NCI-H748 (cell line): ENCODE results near the gene TECR.

ENCODE experiments used
- DNase-seq: peaks from one replicate; lab custom pipeline; 2025; ENCODE audit not compliant: unreplicated experiment; lab: John Stamatoyannopoulos, UW

The TECR gene

DNA sequence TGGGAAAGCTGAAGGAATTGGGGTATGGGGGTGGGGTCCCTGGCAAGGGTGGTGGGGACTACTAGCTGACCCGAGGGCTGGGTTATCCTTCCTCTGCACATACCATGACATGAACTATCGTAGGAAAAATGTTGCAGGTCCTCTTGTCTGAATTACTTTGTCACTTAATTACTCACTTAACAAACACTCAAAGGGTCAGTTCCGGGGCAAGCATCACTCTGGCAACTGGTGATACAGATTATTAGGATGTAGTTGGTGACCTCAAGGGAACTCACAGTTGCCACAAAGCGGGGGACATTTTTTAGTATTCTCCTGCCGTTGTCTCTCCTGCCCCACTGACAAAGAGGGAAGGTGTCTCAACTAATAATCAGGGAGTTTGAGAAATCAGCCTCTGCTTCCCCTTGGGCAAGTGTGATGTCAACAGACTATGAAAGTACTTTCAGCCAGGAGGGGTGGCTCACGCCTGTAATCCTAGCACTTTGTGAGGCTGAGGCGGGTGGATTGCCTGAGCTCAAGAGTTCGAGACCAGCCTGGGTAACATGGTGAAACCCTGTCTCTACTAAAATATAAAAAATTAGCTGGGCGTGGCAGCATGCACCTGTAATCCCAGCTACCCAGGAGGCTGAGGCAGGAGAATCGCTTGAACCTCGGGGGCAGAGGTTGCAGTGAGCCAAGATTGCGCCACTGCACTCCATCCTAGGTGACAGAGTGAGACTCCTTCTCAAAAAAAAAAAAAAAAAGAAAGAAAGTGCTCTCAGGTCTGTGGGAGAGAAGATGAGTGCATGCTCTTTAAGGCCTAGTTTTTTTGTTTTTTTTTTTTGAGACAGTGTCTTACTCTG lies 21.5 kb upstream of the TECR start:
- no peak for DNase-seq

DNA sequence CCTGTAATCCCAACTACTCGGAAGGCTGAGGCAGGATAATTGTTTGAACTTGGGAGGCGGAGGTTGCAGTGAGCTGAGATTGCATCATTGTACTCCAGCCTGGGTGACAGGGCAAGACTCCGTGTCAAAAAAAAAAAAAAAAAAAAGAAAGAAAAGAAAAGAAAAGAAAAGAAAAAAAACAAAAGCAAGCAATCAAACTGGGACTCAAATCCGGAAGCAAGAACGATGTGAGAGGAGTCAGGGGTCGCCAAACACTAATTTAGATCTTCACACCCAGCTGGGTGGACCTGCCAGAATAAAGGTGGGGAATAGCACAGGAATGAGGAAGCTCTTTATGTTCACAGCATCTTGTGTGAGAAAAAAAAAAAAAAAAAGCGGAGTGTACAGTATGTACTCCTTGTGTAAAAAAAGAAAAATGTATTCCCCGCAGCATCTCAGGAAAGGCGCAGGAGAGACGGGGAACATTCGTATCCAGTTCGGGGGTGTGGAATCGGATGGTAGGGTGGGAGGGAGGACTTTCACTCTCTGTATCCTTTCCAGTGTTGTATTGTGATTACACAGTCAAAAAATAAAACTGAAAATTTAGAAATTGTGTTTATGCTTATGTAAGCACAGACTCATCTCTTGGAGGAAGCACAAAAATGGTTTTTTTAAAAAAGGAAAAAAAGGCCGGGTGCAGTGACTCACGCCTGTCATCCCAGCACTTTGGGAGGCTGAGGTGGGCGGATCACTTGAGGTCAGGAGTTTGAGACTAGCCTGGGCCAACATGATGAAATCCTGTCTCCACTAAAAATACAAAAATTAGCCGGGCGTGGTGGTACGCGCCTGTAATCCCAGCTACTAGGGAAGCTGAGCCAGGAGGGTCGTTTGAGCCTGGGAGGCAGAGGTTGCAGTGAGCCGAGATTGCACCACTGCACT lies 18.8 kb upstream of the TECR start:
- no peak for DNase-seq

DNA sequence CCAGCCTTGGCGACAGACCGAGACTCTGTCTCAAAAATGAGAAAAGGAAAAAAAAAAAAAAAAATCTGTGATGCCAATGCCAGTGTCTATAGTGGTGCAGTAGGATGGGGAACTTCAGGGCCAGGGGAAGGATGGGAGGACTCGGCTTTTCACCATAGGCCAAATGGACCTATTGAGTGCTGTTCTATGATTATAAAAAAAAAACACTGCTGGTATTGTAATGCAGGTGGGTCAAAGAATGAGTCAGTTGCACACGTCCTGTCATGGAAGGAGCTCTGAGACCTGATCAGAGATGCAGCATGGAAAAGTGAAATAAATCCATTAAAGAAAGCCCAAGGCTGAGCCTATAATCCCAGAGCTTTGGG lies 18.2 kb upstream of the TECR start:
- no peak for DNase-seq

DNA sequence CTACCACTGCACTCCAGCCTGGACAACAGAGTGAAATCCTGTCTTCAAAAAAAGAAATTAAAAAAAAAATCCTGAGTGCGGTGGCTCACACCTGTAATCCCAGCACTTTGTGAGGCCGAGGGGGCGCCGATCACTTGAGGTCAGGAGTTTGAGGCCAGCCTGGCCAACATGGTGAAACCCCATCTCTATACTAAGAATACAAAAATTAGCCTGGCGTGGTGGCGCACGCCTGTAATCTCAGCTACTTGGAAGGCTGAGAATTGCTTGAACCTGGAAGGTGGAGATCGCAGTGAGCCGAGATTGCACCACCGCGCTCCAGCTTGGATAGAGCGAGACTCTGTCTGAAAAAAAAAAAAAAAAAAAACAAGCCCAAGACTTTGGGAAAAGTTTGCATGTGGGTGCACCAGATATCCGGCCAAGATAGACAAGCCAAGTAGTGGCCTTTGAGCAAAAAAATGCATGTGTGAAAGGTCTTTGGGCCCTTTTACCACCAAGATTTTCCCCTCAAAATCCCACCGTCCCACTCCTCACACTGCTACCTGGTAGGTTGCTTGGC lies 16.9 kb upstream of the TECR start:
- no peak for DNase-seq

DNA sequence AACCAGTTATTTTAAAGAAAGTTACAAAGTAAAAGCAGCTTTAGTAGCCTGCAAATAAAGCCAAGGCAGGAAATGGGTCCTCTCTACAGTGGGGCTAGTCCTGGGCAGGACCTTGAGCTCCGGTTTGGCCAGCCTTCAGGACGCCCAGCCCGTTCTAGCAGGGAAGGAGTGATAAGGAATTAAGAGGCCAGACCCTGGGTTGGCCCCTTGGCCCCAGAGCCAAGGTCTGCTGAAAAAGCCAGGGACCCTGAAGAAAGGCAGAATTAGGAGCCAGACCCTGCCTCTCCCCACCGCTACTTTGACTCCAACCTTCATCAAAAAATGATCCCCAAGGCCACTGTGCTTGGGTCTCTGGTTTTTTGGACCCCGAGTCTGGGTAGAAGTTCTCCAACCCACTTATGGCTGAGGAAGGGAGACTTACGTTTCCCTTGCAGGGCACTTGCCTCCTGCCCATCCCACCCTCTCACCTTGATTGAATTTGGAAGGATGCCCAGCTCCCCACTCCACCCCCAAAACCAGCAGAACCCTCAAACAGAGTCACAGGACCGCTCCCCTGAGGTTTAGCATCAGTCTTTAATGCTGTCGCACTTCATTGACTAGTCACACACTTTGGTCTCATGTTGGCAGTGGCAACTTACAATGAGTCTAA lies 15.1 kb upstream of the TECR start:
- DNase-seq: no peak

DNA sequence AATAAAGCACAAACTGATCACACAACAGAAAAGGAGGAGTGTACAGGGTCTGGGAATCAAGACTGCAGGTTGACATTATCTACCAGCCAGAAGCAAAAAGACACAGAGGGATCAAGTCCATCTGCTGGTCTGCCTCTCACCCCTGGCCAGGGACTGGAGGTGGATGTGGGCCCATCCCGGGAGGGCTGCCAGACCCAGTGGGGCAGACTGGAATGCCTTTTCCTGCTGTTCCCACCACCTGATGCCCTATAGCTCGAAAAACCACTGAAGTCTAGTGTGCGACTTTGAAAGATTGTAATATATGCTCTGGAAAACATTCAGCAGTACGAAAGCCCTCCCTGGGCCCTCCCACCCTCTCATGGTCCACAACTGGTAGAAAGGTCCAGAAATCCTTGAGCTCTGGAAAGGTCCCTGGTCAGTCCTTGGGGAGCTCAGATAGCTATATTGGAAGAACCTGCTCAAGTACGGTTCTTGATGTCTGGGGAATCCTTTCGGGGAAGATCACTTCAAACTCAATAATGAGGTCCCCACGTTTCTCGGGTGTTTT lies 13.8 kb upstream of the TECR start:
- no peak for DNase-seq

DNA sequence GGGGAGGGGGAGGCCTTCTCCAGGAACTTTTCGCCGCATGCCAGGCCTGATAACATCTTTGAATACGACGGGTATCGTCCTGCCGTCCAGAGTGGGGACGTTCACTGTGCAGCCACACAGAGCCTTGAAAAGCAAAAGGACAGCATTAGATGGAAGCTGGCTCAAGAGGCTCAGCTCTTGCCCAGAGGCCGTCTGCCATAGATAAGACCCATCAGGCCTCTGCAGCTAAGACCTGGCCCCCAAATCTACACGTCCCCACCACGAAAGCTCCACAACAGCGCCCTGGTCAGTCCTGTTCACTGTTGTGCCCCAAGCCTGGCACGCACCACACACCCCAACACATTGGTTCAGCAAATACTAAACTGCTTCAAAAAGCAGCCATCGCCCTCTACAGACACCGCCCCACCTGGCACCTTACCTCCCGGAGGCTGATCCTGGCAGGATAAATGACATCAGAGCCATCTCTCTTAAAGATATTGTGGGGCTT lies 13.3 kb upstream of the TECR start:
- no peak for DNase-seq

DNA sequence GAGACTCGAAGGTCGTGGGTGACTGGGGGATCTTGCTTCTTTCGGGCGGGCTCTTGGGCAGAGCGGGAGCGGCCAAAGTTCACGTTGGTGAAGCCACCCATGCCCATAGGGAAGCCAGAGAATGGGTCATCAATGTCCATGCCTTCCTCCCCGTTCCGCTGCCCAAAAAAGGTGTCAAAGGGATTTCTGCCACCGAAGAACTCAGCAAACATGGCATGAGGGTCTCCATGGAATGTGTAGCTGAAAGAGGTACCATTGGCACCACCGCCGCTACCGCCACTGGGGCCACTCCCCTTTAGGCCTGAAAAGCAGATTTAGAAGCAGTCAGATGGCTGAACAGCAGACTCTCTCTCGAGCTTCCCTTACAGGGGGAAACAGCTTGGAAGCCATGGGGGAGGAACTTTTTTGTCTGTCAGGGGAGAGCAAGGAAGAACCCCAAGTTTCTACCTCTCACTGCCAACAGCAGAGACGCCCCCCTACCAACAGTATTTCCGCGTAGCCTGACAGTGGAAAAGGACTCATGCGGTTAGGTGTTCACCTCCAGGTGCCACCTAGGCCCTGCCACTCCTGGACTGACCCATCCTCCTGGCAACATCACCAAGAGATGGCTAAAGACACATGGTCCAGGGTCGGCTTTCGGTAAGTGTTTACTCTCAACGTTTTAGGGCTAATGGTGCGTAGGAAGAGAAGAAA lies 12.5 kb upstream of the TECR start:
- no peak for DNase-seq

DNA sequence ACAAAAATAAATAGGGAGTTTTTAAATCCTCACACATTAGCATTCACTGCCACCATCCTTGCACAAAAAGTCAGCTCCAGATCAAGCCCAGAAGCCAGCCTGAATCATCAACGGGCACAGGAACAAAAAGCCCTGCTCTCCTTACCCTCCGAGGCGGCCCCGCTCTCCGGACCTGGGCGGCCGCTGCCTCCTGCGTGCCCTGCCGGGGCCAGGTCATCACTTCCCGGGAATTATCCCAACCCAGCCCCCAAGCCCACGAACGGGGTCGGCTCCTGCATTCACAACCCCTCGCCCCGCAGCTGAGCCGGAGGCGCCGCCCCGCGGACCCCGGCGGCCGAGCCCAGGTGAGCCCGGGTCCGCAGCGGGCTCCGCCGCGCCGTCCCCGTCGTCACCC lies 12.0 kb upstream of the TECR start:
- DNase-seq: peak; percentile 35

DNA sequence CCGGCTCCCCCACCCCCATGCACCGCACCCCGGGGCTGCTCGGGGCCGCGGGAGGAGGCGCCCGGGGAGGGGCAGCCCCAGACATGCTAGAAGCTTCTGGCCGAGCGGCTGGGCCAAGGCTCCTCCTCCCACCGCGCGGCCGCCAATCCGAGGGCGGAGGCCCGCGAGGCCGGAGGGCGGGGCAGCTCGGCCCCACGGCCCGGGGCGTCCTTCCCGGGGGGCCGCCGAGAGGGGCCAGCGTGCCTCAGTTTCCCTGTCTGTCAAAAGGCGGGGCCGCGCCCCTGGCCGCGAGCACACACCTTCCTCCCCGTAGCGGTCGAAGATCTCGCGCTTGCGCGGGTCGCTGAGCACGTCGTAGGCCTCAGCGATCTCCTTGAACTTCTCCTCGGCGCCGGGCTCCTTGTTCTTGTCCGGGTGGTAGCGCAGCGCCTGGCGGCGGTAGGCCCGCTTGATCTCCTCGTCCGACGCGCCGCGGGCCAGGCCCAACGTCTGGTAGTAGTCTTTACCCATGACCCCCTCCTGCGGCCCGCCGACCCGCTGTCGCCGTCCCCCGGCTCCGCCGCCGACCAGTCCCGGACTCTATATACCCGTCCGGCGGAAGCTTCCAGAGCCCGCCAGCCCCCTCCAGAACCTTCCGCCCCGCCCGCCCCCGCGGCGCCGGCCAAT lies 11.4 kb upstream of the TECR start, which contains the start of gene DNAJB1:
DNAJB1 (minus strand) TSS at position 558 of the 666 bp plus-strand sequence; CDS start at position 510, 48 bp downstream.
- peak; percentile 62 for DNase-seq

DNA sequence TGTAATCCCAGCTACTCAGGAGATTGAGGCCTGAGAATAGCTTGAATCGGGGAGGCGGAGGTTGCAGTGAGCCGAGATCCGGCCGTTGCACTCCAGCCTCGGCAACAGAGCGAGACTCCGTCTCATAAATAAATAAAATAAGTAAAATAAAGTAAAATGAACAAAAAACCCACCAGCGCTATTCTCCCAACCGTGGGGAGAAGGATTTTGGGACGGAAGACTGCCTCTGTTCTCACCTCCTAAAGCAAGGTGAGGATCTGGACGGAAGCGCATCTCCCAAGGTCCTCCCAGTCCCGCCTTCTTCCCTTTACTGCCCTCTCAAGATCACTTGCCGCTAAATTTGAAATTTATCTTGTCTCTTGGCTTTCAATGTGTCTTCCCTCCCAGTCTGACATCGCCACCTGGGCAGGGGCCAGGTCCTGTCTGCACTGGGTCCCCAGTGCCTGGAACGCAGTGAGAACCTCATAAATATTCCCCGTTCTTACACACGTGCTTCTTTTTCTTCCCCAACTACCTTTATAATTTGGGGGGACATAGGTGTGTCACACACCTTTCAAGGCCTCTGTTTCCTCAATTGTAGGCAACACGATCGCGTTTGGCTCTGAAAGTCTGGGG lies 10.0 kb upstream of the TECR start:
- no peak for DNase-seq

DNA sequence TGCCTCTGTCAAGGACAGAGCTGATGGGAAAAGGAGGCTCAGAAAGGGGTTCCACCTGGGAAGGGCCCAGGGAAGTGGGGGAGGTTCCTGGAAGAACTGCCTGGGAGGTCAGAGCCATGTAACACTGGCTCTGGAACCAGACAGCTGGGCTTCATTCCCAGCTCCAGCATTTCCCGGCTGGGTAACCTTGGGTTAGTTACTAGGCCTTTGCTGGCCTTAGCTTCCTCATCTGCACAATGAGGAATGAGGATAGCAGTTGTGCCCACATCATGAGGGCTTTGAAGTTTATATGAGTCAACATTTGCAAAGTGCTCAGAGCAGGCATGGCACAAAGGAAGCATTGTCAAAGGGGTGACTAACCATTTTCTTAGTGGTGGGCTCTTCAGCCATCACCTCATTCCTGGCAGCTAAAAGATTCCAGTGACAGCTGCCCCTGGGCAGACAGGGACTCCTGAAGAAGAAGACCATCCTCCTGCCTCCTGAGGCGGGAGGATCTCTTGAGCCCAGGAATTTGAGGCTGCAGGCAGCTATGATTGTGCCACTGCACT lies 9.5 kb upstream of the TECR start:
- no peak for DNase-seq

DNA sequence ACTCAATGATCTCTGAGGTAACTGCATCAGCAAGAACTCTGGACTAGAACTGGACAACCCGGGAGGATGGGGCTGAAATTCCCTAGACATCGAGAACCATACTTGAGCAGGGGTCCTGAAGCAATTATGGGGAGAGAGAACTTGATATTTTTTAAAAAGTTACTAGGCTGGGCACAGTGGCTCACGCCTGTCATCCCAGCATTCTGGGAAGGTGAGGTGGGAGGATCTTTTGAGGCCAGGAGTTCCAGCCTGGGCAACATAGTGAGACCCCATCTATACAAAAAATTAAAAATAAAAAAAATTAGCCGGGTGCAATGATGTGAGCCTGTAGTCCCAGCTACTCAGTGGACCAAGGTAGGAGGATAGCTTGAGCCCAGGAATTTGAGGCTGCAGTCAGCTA lies 8.9 kb upstream of the TECR start:
- no peak for DNase-seq

DNA sequence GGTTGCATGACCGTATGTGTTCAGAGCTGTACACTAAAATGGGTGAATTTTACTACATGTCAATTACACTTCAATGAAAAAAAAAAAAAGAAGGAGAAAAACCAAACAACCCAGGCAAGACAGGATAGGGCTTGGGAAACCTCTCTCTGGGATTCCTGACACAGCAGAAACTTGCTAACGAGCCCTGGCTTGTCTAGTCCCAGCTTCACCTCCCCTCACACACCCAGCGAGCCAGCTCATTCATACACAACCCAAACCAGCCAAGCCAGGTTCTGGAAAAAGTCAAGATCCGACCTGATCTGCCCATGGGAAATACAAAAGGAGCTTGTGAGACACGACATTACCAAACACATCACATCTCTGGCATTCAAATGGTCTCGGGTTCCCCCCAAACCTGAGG lies 3.7 kb upstream of the TECR start:
- no peak for DNase-seq

DNA sequence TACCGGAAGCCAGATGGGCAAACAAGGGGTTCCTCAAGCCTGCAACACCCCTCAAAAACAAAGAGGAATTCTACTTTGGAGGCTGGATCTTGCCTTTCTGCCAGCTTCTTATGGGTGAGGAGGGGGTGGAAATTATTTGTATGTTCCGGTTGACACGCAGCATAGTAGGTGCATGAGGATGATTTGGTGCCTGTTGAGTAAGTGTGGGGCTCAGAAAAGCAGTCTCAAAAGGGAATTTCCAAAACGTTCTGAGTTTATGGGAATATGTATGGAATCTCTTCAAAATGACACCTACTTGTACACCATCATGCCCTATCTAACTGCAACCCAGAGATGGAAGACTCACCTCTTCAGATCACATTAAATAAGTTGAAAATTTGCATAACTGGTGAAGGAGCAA lies 3.0 kb upstream of the TECR start:
- DNase-seq: no peak

DNA sequence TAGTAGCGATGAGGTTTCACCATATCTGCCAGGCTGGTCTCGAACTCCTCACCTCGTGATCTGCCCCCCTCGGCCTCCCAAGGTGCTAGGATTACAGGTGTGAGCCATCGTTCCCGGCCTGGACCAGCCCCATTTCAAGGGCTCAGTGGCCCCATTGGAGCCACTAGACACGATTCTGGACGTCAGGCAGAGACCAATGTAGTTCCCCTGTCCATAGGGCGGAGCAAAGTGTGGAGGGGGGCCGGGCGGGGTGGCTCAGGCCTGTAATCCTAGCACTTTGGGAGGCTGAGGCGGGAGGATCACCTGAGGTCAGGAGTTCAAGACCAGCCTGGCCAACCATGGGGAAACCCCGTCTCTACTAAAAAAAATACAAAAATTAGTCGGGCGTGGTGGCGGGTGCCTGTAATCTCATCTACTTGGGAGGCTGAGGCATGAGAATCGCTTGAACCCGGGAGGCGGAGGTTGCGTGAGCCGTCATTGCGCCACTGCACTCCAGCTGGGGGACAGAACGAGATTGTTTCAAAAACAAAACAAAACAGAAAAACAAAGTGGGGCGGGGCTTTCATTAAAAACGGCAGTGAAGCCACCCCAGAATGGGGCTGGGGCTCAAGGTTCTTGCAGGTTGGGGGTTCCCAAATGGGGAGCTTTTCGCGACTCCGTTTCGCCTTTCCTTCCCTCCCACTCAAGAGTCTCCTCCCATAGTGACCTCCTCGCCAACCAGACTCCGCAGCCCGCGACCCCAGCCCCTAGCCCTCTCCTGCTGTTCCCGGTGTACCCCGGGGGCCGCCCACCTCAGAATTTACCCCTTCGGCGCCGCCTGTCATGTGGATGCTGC lies 758 bp upstream of the TECR start:
- DNase-seq: no peak

DNA sequence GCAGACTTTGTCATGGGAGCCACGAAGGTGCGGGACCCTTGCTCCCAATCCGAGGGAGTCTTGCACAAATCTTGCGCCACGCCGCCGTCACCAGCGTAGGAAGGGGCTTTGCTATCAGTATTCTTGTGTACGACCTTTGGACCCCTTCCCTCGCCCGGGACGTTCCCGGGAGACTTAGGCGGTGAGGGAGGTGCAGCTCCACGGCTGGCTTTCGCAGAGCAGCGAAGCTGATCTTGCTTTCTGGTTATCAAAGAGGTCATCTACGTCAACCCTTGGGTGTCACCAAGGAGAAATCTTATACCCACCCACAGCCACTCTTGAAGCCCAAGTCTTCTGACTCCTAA lies 583 bp downstream of the TECR start:
- peak; percentile 45 for DNase-seq

DNA sequence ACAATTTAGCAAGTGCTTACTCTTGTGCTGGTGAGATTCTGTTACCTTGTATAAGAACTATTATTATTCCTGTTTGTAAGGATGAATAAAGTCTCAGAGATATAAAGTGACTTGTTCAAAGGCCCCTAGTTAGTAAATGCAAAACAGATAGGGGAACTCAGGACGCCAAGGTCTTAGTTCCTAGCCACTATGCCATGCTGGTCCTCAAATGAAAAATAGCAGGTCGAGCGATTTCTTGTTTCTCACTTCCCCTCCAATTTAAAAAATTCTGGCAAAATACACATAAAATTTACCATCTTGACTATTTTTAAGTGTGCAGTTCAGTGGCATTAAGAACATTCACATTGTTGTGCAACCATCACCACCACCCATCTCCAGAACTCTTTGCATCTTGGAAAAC lies 1.1 kb downstream of the TECR start:
- DNase-seq: no peak
